ENCODE measurements around the gene ADAM10. TPM values are rescaled to one million over a fixed set of nuclear protein-coding genes. Genes with fewer than 3 reads are reported as not detected.

Gene ADAM10
- total and polyA plus RNA-seq, 11 donors = 8.4 to 128 (median 67.0) TPM

DNA sequence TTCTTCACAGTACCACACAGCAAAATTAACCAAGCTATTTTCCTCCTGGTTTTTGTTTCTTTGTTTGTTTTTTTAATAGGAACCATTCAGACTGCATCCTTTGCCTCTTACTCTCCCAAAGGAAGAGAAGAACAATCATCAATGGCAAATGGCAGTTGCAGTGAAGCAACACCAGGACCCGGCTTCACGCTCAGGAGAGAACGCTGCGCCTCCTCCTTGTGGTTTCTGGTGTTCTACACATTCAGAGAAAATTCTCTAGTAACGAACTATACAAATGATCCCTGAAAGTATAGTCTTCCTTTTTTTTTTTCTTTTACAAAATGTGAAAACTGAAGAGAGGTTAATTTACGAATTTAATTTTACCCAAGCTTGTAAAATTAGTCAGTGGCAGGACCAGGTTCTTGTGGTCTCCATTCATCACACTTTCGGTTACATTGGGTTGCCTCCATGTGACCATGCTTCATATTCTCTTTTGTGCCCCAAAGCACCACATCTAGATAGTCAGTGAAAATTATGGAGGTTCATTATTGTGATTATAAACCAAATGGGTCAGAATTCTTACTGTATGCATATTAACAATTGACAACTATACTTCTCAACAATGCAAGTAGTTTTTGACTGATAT lies 11.0 kb upstream of the ADAM10 start:
- ATAC-seq = no peak
- intact Hi-C loops (cut with DNase I) = no loop called here

GRCh38 chr15:58758141-58758540 lies 8.6 kb upstream of the ADAM10 start:
- intact Hi-C loops (cut with DNase I) = loop anchor here in 5 of 10 donors (5.0 to 10.0 kb wide), 3 partner anchors 483 to 531 kb away; no protein-coding TSS in a partner anchor
- no peaks in the 10 kb centered on the region for H3K9me3 ChIP-seq

More for the DNA sequence above, 11.0 kb upstream of the ADAM10 start:
- no peak for TF ChIP-seq POLR2A (IDR thresholded peaks at IDR 0.05)
- TF ChIP-seq CTCF (IDR thresholded peaks at IDR 0.05) = no peak
- Histone ChIP-seq H3K27me3 (no peaks in the 10 kb centered on the region), H3K4me1 (no peaks in the 10 kb centered on the region), H3K36me3 (no peaks in the 10 kb centered on the region), H3K9me3 (peaks cover 0 to 16% (median 3%) of the 10 kb centered on the region in 12 donors), H3K27ac (no peak overlapping the region), H3K4me3 (no peak overlapping the region)
- WGBS, 4 donors = 80 to 88% (median 87%) methylated on average over 7 of the region's 7 CpGs
- DNase-seq = no peak

DNA sequence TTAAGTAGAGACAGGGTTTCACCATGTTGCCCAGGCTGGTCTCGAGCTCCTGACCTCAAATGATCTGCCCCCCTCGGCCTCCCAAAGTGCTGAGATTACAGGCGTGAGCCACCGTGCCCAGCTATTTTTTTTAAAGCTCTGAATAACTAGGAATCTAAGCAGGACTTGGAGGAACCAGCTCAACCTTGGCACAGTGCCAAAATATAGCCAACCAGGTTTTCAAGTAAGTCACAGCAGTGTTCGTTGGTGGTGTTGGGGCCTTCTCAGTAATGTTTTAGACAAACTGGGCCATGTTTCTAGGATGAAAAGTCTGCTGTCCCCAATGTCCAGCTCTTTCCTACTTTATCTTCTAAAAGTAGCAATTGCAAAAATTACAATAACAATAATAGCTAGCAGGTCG lies 6.4 kb upstream of the ADAM10 start:
- Histone ChIP-seq H3K9me3 (no peaks in the 10 kb centered on the region), H3K36me3 (no peaks in the 10 kb centered on the region), H3K4me3 (no peak overlapping the region), H3K27ac (no peak overlapping the region), H3K27me3 (no peaks in the 10 kb centered on the region), H3K4me1 (no peaks in the 10 kb centered on the region)
- intact Hi-C loops (cut with DNase I) = loop anchor here in 5 of 10 donors (5.0 to 10.0 kb wide), 3 partner anchors 481 to 529 kb away; no protein-coding TSS in a partner anchor
- TF ChIP-seq CTCF (IDR thresholded peaks at IDR 0.05) = no peak
- no peak for TF ChIP-seq POLR2A (IDR thresholded peaks at IDR 0.05)
- WGBS, 4 donors = 60 to 66% (median 63%) methylated on average over 6 of the region's 6 CpGs
- ATAC-seq (no peak), DNase-seq (no peak)

More at GRCh38 chr15:58758141-58758540, 8.6 kb upstream of the ADAM10 start:
- Histone ChIP-seq H3K4me3 (no peak overlapping the region), H3K27ac (no peak overlapping the region), H3K4me1 (no peaks in the 10 kb centered on the region), H3K27me3 (no peaks in the 10 kb centered on the region), H3K36me3 (no peaks in the 10 kb centered on the region)
- TF ChIP-seq POLR2A (IDR thresholded peaks at IDR 0.05) (no peak), CTCF (IDR thresholded peaks at IDR 0.05) (peak in 10 of 12 donors; percentile 10 to 48 (median 26))
- DNase-seq = no peak
- 41 to 61% (median 48%) methylated on average over 3 of the region's 3 CpGs for WGBS, 4 donors
- ATAC-seq = peak in 2 of 4 donors; percentile 53 to 62

GRCh38 chr15:58755350-58755749 lies 5.8 kb upstream of the ADAM10 start:
- no peak for ATAC-seq
- DNase-seq = no peak
- TF ChIP-seq POLR2A (IDR thresholded peaks at IDR 0.05) (no peak), CTCF (IDR thresholded peaks at IDR 0.05) (no peak)
- intact Hi-C loops (cut with DNase I) = loop anchor here in 5 of 10 donors (5.0 to 10.0 kb wide), 3 partner anchors 481 to 528 kb away; no protein-coding TSS in a partner anchor
- no peak overlapping the region for H3K4me3 ChIP-seq
- H3K9me3 ChIP-seq = no peaks in the 10 kb centered on the region
- no peaks in the 10 kb centered on the region for H3K27me3 ChIP-seq
- 94 to 100% (median 98%) methylated on average over 3 of the region's 3 CpGs for WGBS, 4 donors
- no peaks in the 10 kb centered on the region for H3K36me3 ChIP-seq
- no peak overlapping the region for H3K27ac ChIP-seq
- peaks cover 0 to 5% (median 0%) of the 10 kb centered on the region in 12 donors for H3K4me1 ChIP-seq
